Measurements from ENCODE around the gene NR2F2. TPM values are rescaled to one million over a fixed set of nuclear protein-coding genes. Genes with fewer than 3 reads are reported as not detected.

The NR2F2 gene
- total and polyA plus RNA-seq, 2 donors (not counting 1 experiment from before 2014, with no cell fraction given): not detected

DNA sequence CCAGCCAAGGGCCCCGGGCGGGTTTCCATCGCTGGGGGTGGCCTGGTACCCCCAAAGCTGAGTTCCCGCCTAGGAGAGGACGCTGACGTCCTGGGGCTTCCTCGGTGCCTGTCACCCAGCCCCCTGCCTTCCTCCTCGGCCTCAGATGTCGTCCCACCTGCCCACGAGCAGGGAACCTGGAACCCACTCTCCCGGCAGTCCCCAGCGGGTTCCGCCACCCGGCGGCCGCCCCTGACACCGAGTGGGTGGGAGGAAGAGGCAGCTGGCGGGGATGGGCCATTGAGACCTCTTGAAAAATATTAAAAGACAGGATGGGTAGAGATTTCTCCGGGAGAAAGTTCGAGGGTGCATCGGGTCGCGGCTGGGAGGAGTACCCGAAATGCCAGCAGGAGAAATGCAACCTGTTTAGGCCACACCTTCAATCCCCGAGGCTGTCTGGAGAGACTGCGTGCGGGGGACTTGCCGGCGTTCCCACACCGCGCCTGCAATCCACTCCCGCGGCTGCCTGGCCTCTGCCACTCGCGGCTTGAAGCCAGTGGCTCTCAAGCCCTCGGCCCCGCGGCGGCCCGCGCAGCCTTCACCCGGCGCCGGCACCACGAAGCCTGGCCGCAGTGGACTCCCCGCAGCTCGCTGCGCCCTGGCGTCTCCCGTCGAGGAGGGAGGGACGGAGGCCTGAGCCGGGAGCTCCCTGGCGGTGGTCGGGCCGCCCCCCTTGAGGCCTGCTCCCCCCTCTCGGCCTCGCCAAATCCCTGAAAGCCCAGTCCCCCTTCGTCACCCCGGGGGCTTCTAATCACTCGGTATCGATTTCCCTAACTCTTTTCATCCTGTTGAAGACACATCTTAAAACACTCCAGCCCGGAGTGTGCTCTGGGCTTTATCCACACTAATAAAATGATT is 8.6 kb upstream of the NR2F2 start:
- ChIA-PET POLR2A (no interaction called here), CTCF (no interaction called here)
- TF ChIP-seq CTCF (IDR thresholded peaks at IDR 0.05): no peak
- TF ChIP-seq EZH2 (IDR thresholded peaks at IDR 0.05; ENCODE audit: borderline replicate concordance, insufficient read depth, low read depth, low read length, poor library complexity, severe bottlenecking): no peak
- no peak for DNase-seq
- Mint-ChIP-seq H3K9me3 (ENCODE audit: insufficient read depth) (no peaks in the 10 kb centered on the region), H3K27ac (no peak overlapping the region), H3K4me3 (no peak overlapping the region), H3K4me1 (peaks cover 3% of the 10 kb centered on the region), H3K27me3 (peaks cover 53% of the 10 kb centered on the region)
- intact Hi-C loops (cut with micrococcal nuclease): no loop called here
- Histone ChIP-seq H3K4me1 (ENCODE audit: control insufficient read depth in 2 of 2, insufficient read depth in 2 of 2, low read length in 2 of 2) (no peaks in the 10 kb centered on the region), H3K4me2 (replicated peaks; ENCODE audit: low read depth, low read length, poor library complexity, severe bottlenecking) (no peak overlapping the region), H3K9me3 (ENCODE audit: control extremely low read depth in 1 of 3, control insufficient read depth in 2 of 3, insufficient read depth in 1 of 3, low read length in 2 of 3) (peaks cover 0 to 12% (median 0%) of the 10 kb centered on the region in 3 donors), H3K4me3 (ENCODE audit: control extremely low read depth in 1 of 5, extremely low read depth in 1 of 5, insufficient read depth in 1 of 5, low read depth in 2 of 5, low read length in 4 of 5) (no peak overlapping the region), H3K9ac (ENCODE audit: low read length) (no peak overlapping the region), H3K36me3 (replicated peaks in 1 of 2; ENCODE audit: control extremely low read depth in 1 of 2, control insufficient read depth in 1 of 2, extremely low read depth in 1 of 2, insufficient read depth in 2 of 2, low read length in 1 of 2) (no peaks in the 10 kb centered on the region), H3K27ac (ENCODE audit: low read length in 2 of 2) (no peak overlapping the region), H3K27me3 (replicated peaks in 1 of 4; ENCODE audit: control extremely low read depth in 1 of 4, control insufficient read depth in 3 of 4, insufficient read depth in 4 of 4, low read length in 3 of 4) (peaks cover 2 to 53% (median 35%) of the 10 kb centered on the region in 4 experiments), H3K79me2 (ENCODE audit: control insufficient read depth, insufficient read depth, low read length) (no peaks in the 10 kb centered on the region), H2AFZ (ENCODE audit: insufficient read depth, low read depth, low read length, poor library complexity, severe bottlenecking) (no peak overlapping the region), H4K20me1 (ENCODE audit: control insufficient read depth, insufficient read depth, low read length, poor library complexity, severe bottlenecking) (no peaks in the 10 kb centered on the region)
- ATAC-seq (ENCODE audit: low read depth): no peak
- 4% methylated on average over 59 of the region's 64 CpGs for WGBS (ENCODE audit: insufficient coverage)
